Glomerular visceral epithelial cell (primary cell): Measurements from ENCODE around the gene CBX8.

Experiments used
- DNase-seq: peaks from one replicate; pipeline ENCODE4 v3.0.0-alpha.2; 2016; ENCODE audit errors: extremely low spot score

The CBX8 gene

GRCh38 chr17:79792984-79793923 is 3.6 kb downstream of the CBX8 start:
- DNase-seq = no peak

GRCh38 chr17:79792341-79792871 is 4.5 kb downstream of the CBX8 start:
- no peak for DNase-seq

GRCh38 chr17:79791735-79792161 is 5.1 kb downstream of the CBX8 start:
- no peak for DNase-seq

- DNase-seq = no peak
Measured at GRCh38 chr17:79790805-79791734, 5.8 kb downstream of the CBX8 start.

- peak; percentile 44 for DNase-seq
Measured at GRCh38 chr17:79789943-79790804, 6.7 kb downstream of the CBX8 start.

- DNase-seq = no peak
Measured at GRCh38 chr17:79788989-79789942, 7.6 kb downstream of the CBX8 start.

- DNase-seq = no peak
Measured at GRCh38 chr17:79788455-79788854, 8.4 kb downstream of the CBX8 start.

GRCh38 chr17:79786930-79787643 is 9.8 kb downstream of the CBX8 start:
- DNase-seq = no peak

GRCh38 chr17:79785900-79786810 is 10.7 kb downstream of the CBX8 start:
- DNase-seq = no peak

- DNase-seq = no peak
Measured at GRCh38 chr17:79785017-79785899, 11.6 kb downstream of the CBX8 start.

GRCh38 chr17:79784353-79785016 is 12.4 kb downstream of the CBX8 start:
- no peak for DNase-seq

GRCh38 chr17:79783891-79784290 is 13.0 kb downstream of the CBX8 start:
- no peak for DNase-seq

- DNase-seq = no peak
Measured at GRCh38 chr17:79781736-79782575, 14.9 kb downstream of the CBX8 start.

GRCh38 chr17:79781012-79781650 is 15.7 kb downstream of the CBX8 start:
- DNase-seq = no peak

- no peak for DNase-seq
Measured at GRCh38 chr17:79779661-79780365, 17.1 kb downstream of the CBX8 start.
